ENCODE measurements around the gene S100PBP. TPM values are rescaled to one million over a fixed set of nuclear protein-coding genes. Genes with fewer than 3 reads are reported as not detected.

Gene S100PBP
- total RNA-seq, 4 donors from 2014 or later = 44.3 to 178 (median 58.1) TPM

- Histone ChIP-seq H3K36me3 (no peaks in the 10 kb centered on the region), H3K27ac (no peak overlapping the region), H3K9me3 (no peaks in the 10 kb centered on the region), H3K4me1 (peaks cover 0 to 19% (median 3%) of the 10 kb centered on the region in 4 donors), H3K4me3 (no peak overlapping the region), H3K27me3 (peaks cover 0 to 9% of the 10 kb centered on the region in 2 donors)
- no peak for DNase-seq
- no peak for TF ChIP-seq POLR2A (IDR thresholded peaks at IDR 0.05)
- no peak for TF ChIP-seq CTCF (IDR thresholded peaks at IDR 0.05)
These were observed 56.0 kb downstream of the S100PBP start for GRCh38 chr1:32873484-32873883.

- Histone ChIP-seq H3K9me3 (no peaks in the 10 kb centered on the region), H3K4me1 (peaks cover 0 to 15% (median 3%) of the 10 kb centered on the region in 4 donors), H3K36me3 (no peaks in the 10 kb centered on the region), H3K4me3 (no peak overlapping the region), H3K27me3 (peaks cover 0 to 9% of the 10 kb centered on the region in 2 donors), H3K27ac (no peak overlapping the region)
- DNase-seq = no peak
- no peak for TF ChIP-seq CTCF (IDR thresholded peaks at IDR 0.05)
These were observed 57.7 kb downstream of the S100PBP start for GRCh38 chr1:32874860-32875752.

DNA sequence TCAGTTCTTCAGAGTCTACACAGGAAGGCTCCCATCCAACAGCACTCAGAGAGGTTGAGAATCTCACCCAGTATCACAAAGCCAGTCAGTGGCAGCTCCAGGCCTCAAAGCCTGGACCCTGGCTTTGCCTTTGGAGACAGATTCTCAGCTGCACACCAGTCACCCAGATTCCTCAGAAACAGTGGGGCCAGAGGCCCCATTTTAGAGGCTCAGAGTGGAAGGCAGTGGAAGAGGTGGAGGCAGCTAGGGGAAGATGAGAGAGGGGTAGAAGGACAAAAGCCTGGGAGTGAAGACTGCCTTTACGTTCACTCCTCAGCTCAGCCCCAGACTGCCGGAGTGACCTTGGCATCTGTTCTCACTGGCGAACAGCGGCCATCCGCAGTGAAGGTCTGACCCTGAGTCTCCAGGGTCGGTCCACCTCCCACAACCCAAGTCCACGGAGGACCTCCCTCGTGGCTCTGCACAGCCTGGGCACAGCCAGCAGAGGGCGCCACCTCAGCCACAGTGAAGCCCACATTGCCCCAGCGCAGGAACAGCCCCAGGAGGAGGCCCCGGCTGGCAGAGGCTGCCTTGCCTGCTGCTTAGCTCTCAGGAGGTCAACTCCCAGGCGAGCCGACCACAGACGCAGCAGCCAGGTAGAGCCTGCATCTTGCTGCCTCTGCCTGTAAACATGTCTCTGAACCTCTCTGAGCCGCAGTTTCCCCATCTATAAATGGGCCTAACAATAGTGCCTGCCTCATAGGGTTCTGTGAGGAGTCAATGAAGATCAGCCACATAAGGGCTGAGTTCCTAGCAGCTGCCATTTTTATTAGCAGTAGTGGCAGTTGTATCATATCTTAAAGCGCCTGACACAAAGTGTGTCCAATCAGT, 59.1 kb downstream of the S100PBP start:
- H3K27me3 ChIP-seq = peaks cover 0 to 5% of the 10 kb centered on the region in 2 donors
- TF ChIP-seq POLR2A (IDR thresholded peaks at IDR 0.05) (no peak), CTCF (IDR thresholded peaks at IDR 0.05) (peak; percentile 39 to 89 (median 82))
- H3K9me3 ChIP-seq = no peaks in the 10 kb centered on the region
- H3K4me3 ChIP-seq = no peak overlapping the region
- H3K36me3 ChIP-seq = no peaks in the 10 kb centered on the region
- no peak overlapping the region for H3K27ac ChIP-seq
- H3K4me1 ChIP-seq = peaks cover 0 to 12% (median 3%) of the 10 kb centered on the region in 4 donors
- DNase-seq = peak; percentile 33 to 82 (median 80)

DNA sequence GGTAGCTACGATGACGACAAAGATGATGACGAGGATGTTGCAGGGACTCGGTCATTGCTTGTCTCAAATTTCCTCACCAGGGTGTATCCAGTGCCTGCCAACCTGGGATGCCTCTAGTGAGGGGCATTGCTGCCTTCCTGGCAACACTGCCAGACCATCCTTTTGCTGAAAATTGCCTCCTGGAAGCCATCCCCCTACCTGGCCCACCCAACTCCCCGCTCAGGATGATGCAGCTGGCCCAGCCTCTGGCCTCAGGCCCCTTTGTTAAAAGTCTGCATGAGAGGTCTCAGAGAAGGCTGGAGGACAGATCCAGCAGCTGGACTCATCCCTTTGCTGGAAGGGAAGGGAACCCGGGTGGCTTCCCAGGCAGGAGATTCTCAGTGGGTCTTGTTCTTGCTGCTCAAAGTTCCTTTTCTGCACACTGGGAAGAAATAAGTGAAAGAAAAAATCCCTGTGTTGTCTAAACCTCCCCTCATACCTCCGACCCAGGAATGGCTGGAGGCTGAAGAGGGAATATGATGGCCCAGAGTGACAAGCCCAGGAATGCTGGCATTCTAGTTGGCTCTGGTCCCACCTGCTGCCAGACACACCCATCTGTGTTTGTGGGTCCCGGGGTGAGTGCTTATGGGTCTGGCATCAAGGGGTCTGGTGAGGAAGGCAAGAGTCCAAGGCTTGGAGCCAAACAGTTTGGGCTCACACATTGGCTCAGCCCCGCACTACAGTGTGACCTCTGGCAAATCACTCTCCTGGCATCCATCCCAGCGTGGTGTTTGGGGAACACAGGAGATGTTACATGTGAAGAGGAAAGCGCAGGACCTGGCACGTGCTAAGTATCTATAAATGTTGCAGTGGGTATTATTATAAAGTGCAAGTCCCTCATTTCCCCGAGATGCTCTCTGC, 60.0 kb downstream of the S100PBP start:
- Histone ChIP-seq H3K4me3 (no peak overlapping the region), H3K9me3 (no peaks in the 10 kb centered on the region), H3K4me1 (peaks cover 0 to 8% (median under 1%) of the 10 kb centered on the region in 4 donors), H3K27ac (no peak overlapping the region), H3K27me3 (no peaks in the 10 kb centered on the region), H3K36me3 (no peaks in the 10 kb centered on the region)
- TF ChIP-seq POLR2A (IDR thresholded peaks at IDR 0.05) (no peak), CTCF (IDR thresholded peaks at IDR 0.05) (no peak)
- no peak for DNase-seq

GRCh38 chr1:32878183-32878582, 60.7 kb downstream of the S100PBP start:
- no peak for DNase-seq
- peaks cover 0 to 5% (median 0%) of the 10 kb centered on the region in 4 donors for H3K4me1 ChIP-seq
- H3K27ac ChIP-seq = no peak overlapping the region
- H3K4me3 ChIP-seq = no peak overlapping the region
- TF ChIP-seq POLR2A (IDR thresholded peaks at IDR 0.05) (no peak), CTCF (IDR thresholded peaks at IDR 0.05) (no peak)
- H3K9me3 ChIP-seq = no peaks in the 10 kb centered on the region
- H3K27me3 ChIP-seq = no peaks in the 10 kb centered on the region
- H3K36me3 ChIP-seq = no peaks in the 10 kb centered on the region

All from Peyer's patch (tissue), 4 donors.